ENCODE measurements around the gene ABCB1.
A peak's percentile ranks its signal among the peaks of the same experiment; 100 is the strongest.

ABCB1 gene

DNA sequence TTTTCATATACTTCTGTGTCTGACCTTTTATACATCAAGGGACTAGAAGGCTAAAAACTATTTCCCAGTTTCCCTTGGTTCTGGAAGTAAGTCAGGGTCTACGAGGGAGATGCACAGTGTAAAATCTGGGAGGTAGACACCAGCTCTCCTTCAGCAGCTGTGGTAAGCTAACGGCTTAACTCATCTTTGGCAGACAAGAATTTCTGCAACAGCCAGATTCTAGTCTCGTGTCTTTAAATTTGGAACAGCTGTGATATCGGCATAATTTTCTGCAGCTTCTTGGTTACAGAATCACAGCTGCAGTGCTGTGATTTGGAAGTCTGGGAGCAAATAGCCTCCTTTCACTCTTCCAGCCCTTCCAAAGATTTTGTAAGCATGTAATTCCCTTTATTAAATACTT, 87.8 kb downstream of the ABCB1 start:
- TF ChIP-seq, protein P1, sequence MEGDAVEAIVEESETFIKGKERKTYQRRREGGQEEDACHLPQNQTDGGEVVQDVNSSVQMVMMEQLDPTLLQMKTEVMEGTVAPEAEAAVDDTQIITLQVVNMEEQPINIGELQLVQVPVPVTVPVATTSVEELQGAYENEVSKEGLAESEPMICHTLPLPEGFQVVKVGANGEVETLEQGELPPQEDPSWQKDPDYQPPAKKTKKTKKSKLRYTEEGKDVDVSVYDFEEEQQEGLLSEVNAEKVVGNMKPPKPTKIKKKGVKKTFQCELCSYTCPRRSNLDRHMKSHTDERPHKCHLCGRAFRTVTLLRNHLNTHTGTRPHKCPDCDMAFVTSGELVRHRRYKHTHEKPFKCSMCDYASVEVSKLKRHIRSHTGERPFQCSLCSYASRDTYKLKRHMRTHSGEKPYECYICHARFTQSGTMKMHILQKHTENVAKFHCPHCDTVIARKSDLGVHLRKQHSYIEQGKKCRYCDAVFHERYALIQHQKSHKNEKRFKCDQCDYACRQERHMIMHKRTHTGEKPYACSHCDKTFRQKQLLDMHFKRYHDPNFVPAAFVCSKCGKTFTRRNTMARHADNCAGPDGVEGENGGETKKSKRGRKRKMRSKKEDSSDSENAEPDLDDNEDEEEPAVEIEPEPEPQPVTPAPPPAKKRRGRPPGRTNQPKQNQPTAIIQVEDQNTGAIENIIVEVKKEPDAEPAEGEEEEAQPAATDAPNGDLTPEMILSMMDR (IDR thresholded peaks at IDR 0.05): no peak

DNA sequence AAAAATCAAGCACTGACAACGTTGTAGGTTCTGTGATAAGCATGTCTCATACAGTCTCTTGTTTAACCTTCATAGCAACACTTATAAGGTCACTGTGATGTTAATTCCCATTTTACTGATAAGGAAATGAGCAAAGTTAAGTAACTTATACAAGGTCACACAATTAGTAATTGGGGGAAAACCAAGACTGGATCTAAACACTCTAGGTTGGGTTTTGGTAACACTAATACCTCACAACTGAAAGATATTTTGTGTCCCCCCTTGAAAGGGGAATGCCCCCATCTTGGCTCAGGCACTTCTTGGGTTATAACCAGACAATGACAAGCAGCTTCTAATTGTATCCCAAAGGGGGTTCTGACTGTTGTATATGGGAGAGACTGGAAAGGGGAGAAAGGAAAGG, 89.2 kb downstream of the ABCB1 start:
- TF ChIP-seq, protein P1 (IDR thresholded peaks at IDR 0.05): no peak

DNA sequence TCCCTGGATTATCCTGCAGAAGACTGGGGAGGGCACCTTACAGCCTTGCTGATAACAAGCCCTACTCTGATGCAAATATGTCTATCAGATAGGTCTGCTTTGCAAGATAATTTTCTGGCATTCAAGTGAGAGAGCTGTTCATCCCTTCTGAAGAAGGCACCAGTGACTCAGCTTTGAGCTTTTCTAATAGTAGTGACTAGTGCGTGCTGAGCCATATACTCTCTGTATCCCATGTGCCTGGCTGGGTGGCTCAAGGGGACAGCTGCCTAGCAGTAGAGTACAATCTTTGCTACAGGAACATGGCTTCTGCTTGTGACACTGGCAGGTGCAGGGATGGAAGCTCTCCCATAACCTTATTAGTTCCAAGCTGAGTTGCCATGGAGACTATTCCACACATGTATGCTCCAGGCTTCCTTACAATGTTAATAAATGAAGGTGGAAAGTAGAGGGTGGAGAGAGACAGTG, 90.2 kb downstream of the ABCB1 start:
- TF ChIP-seq, protein P1 (IDR thresholded peaks at IDR 0.05): no peak

DNA sequence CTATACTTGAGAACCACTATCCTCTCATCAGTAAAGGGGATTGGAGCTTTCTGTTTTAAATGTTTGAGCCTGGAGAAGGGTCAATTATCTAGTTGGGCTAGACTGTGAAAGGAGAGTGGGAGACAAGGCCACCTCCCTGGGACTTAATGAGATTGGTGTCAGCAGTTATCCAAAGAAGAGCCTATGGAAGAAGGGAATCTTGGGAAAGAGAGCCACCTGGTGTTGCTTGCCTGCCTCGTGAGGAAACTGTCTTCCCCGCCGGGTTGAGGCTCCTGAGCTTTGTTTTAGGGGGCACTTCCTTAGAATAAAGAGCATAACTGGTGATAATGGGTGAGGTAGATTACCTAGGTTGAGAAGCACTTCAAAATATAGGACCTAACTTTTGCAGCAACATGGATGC, 93.2 kb downstream of the ABCB1 start:
- TF ChIP-seq, protein P1 (IDR thresholded peaks at IDR 0.05): peak; percentile 25; the same call in 1 of the 2 replicates

DNA sequence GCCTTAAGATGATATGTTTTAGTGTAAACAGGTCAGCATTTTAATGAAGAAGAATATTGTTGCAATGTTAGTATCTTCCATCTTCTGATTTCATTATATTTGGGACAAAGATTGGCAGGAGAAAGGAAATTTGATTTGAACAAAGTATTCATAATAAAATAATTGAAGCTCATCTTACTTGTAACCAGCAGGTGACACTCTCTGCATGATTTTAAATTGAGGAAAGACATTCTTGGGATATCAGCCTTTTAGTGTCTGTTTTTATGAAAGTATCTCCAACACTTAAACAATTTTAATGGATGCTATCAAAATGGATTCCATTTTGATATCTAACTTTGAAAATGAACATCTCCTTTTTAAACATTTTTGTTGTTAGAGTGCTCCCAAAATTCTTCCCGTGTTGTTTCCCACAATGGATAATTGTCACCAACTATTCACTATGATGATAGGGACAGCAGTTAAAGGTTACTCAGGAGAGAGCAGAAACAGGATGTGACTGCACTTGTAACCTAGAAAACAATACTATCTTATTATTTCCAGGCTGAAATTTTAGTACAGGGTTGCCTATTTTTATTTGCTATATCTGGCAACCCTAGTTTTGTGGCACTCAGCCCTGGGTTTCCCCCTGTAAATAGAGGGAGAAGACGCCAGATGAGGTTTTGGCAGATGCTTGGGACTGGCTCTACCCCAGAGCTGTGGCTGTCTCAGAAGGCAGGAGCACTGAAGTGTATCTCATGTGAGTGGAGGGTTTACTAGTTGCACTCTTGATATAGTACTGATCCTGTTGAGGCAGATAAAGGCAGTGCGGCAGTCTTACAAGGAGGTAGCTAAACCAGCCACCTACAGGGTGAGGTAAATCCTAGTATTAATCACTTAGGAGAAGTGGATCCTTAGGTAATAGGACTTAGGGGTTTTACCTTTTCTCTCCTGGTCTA, 94.2 kb downstream of the ABCB1 start:
- TF ChIP-seq, protein P1 (IDR thresholded peaks at IDR 0.05): peak; percentile 75

DNA sequence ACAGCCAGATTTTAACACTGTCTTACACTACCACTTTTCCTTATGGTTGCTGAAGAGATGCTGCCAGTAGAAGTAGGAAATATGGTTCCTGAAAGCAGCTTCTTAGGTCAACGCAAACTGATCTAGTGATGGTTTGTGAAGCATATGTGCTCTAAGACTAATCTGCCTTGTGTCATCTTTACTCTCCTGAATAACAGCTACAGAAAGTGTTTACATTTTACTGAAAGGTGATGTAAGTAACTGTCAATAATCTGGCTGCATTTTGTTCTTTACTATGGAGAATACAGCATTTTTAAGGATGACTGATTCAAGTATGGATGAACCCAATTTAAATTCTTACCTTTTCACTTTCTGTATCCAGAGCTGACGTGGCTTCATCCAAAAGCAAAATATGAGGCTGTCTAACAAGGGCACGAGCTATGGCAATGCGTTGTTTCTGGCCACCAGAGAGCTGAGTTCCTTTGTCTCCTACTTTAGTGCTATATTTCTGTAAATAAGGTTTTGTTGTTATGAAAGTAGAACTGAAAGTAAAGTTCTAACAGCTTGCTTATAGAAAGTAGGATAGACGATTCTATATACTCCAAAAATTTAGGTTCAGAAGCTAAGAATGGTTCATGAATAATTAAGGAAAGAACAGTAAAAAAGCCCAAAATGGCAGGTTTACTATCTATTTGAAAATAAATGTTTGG, 95.0 kb downstream of the ABCB1 start:
- TF ChIP-seq, protein P1 (IDR thresholded peaks at IDR 0.05): no peak

DNA sequence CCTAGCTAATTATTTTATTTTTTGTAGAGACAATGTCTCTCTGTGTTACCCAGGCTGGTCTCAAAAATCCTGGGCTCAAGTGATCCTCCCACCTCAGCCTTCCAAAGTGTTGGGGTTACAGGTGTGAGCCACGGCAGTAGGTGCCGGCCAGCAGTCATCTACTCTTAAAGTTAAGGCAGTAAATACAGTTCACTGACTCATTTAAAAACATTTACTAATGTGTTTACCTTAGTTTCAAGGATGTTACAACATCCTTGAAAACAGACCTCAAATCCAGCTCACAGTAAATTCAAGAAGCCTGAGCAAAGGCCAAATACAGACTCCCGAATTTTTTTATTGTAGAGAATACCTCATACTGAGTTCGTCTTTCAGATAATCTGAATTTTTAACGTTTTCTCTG, 95.6 kb downstream of the ABCB1 start:
- TF ChIP-seq, protein P1 (IDR thresholded peaks at IDR 0.05): no peak
